HG02588 (cell line): ENCODE measurements around the gene TSPAN9.

Source experiments
- ATAC-seq: cut with Tn5 transposase; IDR thresholded peaks from one replicate; pipeline ENCODE4 v1.9.1; 2021; ENCODE audit warnings: mild to moderate bottlenecking, moderate library complexity; ENCODE audit not compliant: unreplicated experiment

The TSPAN9 gene

GRCh38 chr12:3157581-3158323 lies 80.6 kb downstream of the TSPAN9 start:
- ATAC-seq, result no peak

GRCh38 chr12:3158851-3159465 lies 81.8 kb downstream of the TSPAN9 start:
- no peak for ATAC-seq

DNA sequence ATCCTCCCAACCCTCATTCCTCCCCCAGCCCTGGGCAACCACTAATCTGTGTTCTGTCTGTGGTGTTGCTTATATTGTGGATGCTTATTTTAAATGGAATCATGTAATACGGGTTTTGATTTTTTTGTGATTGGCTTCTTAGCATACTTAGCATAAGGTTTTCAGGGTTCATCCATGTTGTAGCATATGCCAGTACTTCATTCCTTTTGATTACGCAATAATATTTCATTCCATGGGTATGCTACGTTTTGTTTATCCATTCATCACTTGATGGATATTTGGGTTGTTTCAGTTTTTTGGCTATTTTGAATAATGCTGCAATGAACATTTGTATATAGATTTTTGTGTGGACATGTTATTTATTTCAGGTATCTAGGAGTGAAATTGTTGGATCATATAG lies 82.9 kb downstream of the TSPAN9 start:
- no peak for ATAC-seq

DNA sequence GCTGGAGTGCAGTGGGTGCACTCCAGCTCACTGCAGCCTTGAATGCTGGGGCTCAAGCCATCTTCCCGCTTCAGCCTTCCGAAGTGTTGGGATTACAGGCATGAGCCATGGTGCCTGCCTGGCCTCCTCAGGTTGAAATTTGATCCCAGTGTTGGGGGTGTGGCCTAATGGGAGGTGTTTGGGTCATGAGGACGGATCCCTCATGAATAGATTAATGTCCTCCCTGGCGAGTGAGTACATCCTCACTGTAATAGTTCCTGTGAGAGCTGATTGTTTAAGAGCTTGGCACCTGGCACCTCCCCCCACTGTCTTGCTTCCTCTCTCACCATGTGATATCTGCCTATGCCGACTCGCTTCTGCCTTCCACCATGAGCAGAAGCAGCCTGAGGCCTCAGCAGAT lies 84.7 kb downstream of the TSPAN9 start:
- ATAC-seq, result no peak

DNA sequence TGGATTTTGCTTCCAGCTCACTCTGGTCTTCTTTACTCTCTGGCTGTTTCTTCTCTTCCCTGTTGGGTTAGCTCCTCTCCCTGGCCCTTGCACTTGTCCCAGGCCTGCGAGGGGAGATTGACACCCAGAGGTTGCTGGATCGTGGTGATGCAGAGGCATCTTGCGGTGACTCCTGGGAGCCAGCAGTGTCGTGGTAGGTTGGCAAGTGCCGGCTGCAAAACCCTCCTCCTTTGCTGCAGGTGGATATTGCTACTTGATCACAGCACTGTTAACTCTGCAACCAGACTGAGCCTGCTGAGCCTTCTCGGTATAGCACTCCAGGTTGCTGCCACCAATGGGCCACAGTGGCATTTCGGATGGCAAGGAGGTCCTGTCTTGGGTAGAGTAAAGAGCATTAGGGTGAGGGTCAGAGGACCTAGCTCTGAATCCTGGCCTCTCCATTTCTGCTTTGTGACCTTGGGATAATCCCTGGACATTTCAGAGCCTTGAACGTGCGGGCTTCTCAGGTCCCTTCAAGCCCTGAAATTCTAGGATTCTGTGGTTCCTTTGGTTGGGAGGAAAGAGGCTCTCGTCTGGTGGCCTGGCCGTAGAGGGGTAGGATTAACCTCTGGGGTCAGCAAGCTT lies 87.4 kb downstream of the TSPAN9 start:
- no peak for ATAC-seq

DNA sequence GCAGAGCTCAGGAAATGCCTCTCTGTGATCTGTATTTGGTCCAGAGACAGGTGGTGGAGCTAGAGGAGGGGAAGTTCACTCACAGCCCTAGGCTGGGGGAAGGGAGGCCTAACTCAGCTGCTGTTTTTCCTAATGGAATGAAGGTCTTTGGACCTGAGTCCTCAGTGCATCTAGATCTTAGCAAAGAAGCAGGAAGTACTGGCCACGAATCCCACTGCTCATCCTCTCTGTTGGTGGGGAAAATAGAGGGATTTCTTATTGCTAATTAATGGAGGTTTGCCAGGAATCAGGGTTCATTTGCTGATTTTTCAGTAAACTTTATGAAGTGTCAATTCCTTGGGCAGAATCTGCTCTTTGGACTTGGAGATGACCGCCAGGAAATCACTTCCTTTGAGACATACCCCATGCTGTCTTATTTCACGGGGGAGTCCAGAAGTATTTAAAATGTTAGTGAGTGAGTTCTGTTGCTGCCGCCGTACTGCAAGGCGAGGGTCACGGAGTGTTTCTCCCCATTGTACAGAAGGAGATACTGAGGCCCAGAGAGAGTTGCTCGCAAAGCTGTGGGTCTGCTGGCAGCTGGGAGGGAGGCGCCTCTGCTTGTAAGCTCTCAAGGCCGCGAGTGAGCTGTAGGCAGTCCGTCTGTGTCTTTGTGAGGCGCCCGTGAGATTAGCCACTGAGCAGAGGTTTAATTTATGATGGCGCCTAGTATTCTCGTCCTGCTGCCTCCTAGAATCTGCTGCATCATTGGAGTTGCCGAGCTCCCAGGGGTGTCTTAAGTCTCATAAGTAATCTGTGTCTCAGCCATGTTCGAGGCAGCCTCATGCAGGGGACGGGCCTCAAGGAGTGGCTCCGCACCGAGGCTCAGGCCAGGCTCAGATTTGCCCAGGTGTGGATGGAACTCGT lies 88.2 kb downstream of the TSPAN9 start:
- no peak for ATAC-seq

- no peak for ATAC-seq
These were observed 90.5 kb downstream of the TSPAN9 start for GRCh38 chr12:3167636-3168035.

GRCh38 chr12:3168223-3169221 lies 91.3 kb downstream of the TSPAN9 start:
- ATAC-seq, result no peak

- ATAC-seq, result no peak
These were observed 93.4 kb downstream of the TSPAN9 start for GRCh38 chr12:3170423-3171194.

- ATAC-seq, result no peak
These were observed 94.0 kb downstream of the TSPAN9 start for GRCh38 chr12:3171195-3171591.

- no peak for ATAC-seq
These were observed 95.2 kb downstream of the TSPAN9 start for GRCh38 chr12:3172124-3173007.

- no peak for ATAC-seq
These were observed 95.9 kb downstream of the TSPAN9 start for GRCh38 chr12:3173008-3173553.

DNA sequence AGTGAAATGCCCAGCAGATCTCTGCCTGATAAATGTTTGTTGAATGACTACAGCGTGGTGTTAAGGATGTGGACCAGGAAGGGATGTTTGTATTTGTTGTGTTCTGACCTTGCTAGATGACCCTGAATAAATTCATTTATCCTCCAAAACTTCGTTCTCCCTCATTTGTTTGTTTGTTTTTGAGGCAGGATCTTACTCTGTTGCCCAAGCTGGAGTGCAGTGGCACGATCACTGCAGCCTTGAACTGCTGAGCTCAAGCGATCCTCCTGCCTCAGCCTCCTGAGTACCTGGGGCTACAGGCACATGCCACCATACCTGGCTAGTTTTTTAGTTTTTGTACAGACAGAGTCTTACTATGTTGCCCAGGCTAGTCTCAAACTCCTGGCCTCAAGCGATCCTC lies 96.7 kb downstream of the TSPAN9 start:
- ATAC-seq, result no peak

DNA sequence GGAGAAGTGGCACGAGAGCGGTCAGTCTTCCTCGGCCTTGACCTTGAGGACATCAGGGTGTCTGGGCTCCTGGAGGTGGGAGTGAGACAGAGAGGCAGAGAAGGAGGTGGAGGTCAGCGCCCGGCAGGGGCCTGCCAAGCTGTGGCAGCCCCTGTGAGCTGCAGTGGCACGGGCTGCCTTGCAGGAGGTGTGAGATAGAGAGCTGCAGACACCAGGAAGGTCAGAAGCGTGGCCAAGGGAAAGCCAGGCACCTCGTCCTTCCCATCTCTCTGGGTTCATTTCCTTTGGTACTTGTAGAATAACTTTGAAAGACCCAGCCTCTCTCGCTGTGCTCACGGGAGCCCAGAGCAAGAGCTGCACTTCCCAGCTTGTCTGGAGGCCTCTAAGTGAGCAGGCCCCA lies 98.1 kb downstream of the TSPAN9 start:
- ATAC-seq, result no peak

DNA sequence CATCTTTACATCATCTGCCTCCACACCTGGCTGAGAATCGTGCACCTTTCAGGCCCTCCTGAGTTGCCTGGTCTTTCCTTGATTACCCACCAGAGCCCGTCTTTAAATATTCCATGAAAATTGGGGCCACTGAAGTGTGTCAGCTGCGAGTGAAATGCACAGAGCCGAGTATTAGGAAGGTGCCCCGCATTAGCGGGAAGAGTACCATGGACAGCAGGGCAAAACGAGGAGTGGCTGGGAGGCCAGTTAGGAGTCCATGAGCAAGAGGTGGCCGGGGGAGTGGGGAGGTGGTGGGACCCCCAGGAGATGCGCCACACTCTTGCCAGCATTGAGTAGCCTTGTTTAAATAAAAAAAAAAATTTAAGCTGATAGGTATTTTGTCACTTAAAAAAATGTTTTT lies 99.6 kb downstream of the TSPAN9 start:
- ATAC-seq, result no peak

GRCh38 chr12:3177778-3178425 lies 100.7 kb downstream of the TSPAN9 start:
- ATAC-seq, result peak; percentile 57

GRCh38 chr12:3178671-3179313 lies 101.6 kb downstream of the TSPAN9 start:
- ATAC-seq, result no peak
